Amniotic epithelial cell (primary cell): ENCODE results near the gene DNAJC17.

Experiments
- DNase-seq: peaks from one replicate; pipeline ENCODE4 v3.0.0-alpha.2; 2010; ENCODE audit warnings: low read depth

Gene DNAJC17

DNA sequence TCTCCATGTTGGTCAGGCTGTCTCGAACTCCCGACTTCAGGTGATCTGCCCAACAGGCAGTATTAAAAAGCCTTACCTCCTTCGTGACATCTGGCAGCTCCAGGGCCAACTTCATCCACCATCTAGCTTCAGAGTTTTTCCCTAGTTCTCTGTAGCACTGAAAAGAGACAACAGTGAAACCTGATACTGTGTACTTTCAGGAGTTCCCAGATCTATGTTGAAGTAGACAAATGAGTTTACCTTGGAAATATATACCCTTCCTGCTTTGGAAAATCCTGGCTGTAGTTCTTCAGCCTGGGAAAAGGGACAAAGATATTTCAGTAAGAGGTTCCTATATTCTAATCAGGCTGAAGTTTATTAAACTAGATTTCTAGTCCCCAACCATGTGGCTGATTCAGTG is 70.2 kb downstream of the DNAJC17 start:
- DNase-seq, result no peak

DNA sequence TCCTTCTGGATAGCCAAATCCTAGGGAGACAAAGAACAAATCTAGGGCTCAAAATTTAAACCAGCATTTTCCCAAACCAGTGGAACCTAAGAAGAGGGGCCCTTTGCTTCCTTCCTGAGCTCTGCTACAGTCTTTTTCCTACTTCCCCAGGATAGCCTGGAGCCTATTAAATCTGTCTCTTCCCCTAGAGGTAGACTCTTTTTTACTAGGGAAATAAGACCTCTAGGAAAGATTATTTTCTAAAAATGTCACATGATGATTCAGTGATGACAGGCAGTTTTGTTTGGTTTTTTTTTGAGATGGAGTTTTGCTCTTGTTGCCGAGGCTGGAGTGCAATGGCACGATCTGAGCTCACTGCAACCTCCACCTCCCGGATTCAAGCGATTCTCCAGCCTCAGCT is 70.7 kb downstream of the DNAJC17 start:
- no peak for DNase-seq

DNA sequence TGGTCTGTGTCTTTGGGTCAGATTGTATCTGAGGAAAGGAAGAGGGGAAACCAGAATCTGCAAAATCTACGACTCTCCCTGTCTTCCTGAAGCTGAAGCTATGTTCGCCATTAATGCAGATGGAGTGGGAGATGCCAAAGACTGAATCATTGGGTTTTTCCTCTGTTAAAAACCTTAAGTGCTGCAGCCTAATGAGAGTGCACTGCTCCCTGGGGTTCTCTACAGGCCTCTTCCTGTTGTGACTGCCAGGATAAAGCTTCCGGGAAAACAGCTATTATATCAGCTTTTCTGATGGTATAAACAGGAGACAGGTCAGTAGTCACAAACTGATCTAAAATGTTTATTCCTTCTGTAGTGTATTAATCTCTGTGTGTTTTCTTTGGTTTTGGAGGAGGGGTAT is 76.2 kb downstream of the DNAJC17 start:
- no peak for DNase-seq

- no peak for DNase-seq
Observed at GRCh38 chr15:40723919-40724318, 83.4 kb downstream of the DNAJC17 start.

DNA sequence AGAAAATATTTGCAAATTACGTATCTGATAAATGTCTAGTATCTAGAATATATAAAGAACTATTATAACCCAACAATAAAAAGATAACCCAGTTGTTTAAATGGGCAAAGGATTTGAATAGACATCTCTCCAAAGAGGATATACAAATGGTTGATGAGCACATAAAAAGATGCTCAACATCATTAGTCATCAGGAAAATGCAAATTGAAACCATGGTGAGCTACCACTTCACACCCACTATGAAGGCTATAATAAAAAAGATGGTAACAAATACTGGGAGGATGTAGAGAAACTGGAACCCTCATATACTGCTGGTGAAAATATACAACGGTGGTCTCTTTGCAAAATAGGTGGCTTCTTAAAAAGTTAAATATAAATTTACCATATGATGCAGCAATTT is 84.3 kb downstream of the DNAJC17 start:
- no peak for DNase-seq

GRCh38 chr15:40722354-40722753 is 84.9 kb downstream of the DNAJC17 start:
- no peak for DNase-seq

DNA sequence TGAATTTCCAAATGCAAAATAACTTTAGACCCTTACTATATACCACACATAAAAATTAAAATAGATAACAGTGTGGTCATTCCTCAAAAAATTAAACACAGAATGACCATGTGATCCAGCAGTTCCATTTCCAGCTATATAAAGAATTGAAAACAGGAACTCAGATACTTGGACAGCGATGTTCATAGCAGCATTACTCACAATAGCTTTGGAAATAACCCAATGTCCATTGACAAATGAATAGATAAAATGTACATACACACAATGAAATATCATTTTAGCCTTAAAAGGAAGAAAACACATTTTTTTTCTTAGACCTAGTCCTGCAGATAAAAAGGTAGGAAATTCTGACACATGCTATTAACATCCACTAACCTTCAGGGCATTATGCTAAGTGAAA is 85.6 kb downstream of the DNAJC17 start:
- no peak for DNase-seq

DNA sequence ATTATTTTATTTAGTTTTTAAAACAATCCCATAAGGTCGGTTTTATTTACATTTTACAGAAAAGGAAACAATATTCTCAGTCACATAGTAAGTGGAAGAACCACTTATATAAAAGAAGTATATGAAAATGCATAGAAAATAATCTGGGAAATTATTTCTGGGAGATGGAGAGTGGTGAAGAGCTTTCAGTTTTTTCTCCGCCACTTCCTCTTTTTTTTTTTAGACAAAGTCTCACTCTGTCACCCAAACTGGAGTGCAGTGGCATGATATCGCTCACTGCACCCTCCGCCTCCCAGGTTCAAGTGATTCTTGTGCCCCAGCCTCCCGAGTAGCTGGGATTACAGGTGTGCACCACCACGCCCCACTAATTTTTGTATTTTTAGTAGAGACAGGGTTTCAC is 91.1 kb downstream of the DNAJC17 start:
- no peak for DNase-seq
